Stimulated activated CD4-positive, alpha-beta T cell treated with anti-CD3 and anti-CD28 coated beads, Interleukin-12 subunit alpha, Interleukin-12 subunit beta, amount 100 ng/mL, for 48 hours (primary cell): ENCODE data around the gene ADCY7.

ENCODE experiments used
- DNase-seq, 3 donors: peaks; one replicate each; pipeline ENCODE4 v3.0.0-alpha.2; 2020; ENCODE audit warnings: low read depth in 2 of 3, low spot score in 1 of 3

ADCY7 gene

GRCh38 chr16:50296807-50297206, 30.5 kb downstream of the ADCY7 start:
- no peak for DNase-seq

- DNase-seq, result no peak
Measured at GRCh38 chr16:50297301-50298074, 31.1 kb downstream of the ADCY7 start.

- no peak for DNase-seq
Measured at GRCh38 chr16:50298075-50298460, 31.7 kb downstream of the ADCY7 start.

- no peak for DNase-seq
Measured at GRCh38 chr16:50298591-50299507, 32.5 kb downstream of the ADCY7 start.

- DNase-seq, result no peak
Measured at GRCh38 chr16:50299508-50300105, 33.3 kb downstream of the ADCY7 start.

- no peak for DNase-seq
Measured at GRCh38 chr16:50300942-50301625, 34.7 kb downstream of the ADCY7 start.

GRCh38 chr16:50301626-50302471, 35.5 kb downstream of the ADCY7 start:
- DNase-seq, result no peak

GRCh38 chr16:50302472-50303005, 36.2 kb downstream of the ADCY7 start:
- DNase-seq, result no peak

- DNase-seq, result no peak
Measured at GRCh38 chr16:50303041-50303604, 36.8 kb downstream of the ADCY7 start.

- DNase-seq, result no peak
Measured at GRCh38 chr16:50303605-50304466, 37.5 kb downstream of the ADCY7 start.

GRCh38 chr16:50304467-50305440, 38.4 kb downstream of the ADCY7 start:
- no peak for DNase-seq

GRCh38 chr16:50305441-50306061, 39.2 kb downstream of the ADCY7 start:
- DNase-seq, result no peak

GRCh38 chr16:50306287-50306686, 39.9 kb downstream of the ADCY7 start:
- no peak for DNase-seq

- no peak for DNase-seq
Measured at GRCh38 chr16:50308237-50308965, 42.0 kb downstream of the ADCY7 start.

GRCh38 chr16:50309156-50309526, 42.8 kb downstream of the ADCY7 start:
- DNase-seq, result no peak

GRCh38 chr16:50309527-50310307, 43.4 kb downstream of the ADCY7 start:
- no peak for DNase-seq
